Karpas-422 (cell line): ENCODE measurements around the gene ACSBG1. TPM values are rescaled to one million over a fixed set of nuclear protein-coding genes. Genes with fewer than 3 reads are reported as not detected.

Experiments
- DNase-seq: peaks from one replicate; pipeline ENCODE4 v3.0.0-alpha.2; 2015
- H2AFZ ChIP-seq: fragments of 200-600 bp; sonication (generic); 2 replicates; pipeline ENCODE4 v1.6.1; 2014; ENCODE audit warnings: antibody characterized with exemption, low read length, mixed read lengths
- H3K27ac ChIP-seq: fragments of 200-600 bp; sonication (generic); 2 replicates; pipeline ENCODE4 v1.5.1; 2014; ENCODE audit warnings: mild to moderate bottlenecking, low read length, moderate library complexity
- H3K27me3 ChIP-seq: fragments of 200-600 bp; sonication (generic); 2 replicates; pipeline ENCODE4 v1.6.1; 2014; ENCODE audit warnings: low read length, mixed read lengths
- H3K36me3 ChIP-seq: fragments of 200-600 bp; sonication (generic); 2 replicates; pipeline ENCODE4 v1.6.1; 2014; ENCODE audit warnings: low read length, mixed read lengths; ENCODE audit not compliant: insufficient read depth
- H3K4me1 ChIP-seq: fragments of 200-600 bp; sonication (generic); 2 replicates; pipeline ENCODE4 v1.6.1; 2014; ENCODE audit warnings: mild to moderate bottlenecking, low read length, mixed read lengths
- H3K4me2 ChIP-seq: fragments of 200-600 bp; sonication (generic); 2 replicates; pipeline ENCODE4 v1.6.1; 2014; ENCODE audit warnings: low read length, low read depth, mild to moderate bottlenecking; ENCODE audit not compliant: poor library complexity, severe bottlenecking
- H3K4me3 ChIP-seq: fragments of 200-600 bp; sonication (generic); 2 replicates; pipeline ENCODE4 v1.5.1; 2014; ENCODE audit warnings: mild to moderate bottlenecking, antibody characterized with exemption, low read length, mixed read lengths
- H3K79me2 ChIP-seq: fragments of 200-600 bp; sonication (generic); 2 replicates; pipeline ENCODE4 v1.6.1; 2014; ENCODE audit warnings: mild to moderate bottlenecking, low read length, mixed read lengths
- H3K9ac ChIP-seq: fragments of 200-600 bp; sonication (generic); 2 replicates; pipeline ENCODE4 v1.6.0; 2014; ENCODE audit warnings: low read length
- H3K9me2 ChIP-seq: fragments of 200-600 bp; sonication (generic), shearing (Covaris generic); replicated peaks from 2 replicates; pipeline ENCODE4 v1.6.0; 2014; ENCODE audit warnings: mild to moderate bottlenecking, low read length, moderate library complexity; ENCODE audit not compliant: insufficient read depth
- H3K9me3 ChIP-seq: fragments of 300-700, 200-600 bp; sonication (generic); 2 replicates; pipeline ENCODE4 v1.6.1; 2014; ENCODE audit warnings: low read length, mixed read lengths
- H4K20me1 ChIP-seq: fragments of 200-600 bp; sonication (generic); 2 replicates; pipeline ENCODE4 v1.6.1; 2014; ENCODE audit warnings: mild to moderate bottlenecking, antibody characterized with exemption, low read length, low read depth; ENCODE audit not compliant: insufficient read depth
- total RNA-seq: library from RNA; depleted of rRNA; stranded (reverse); fragments of >200 nt; shearing (Covaris generic); gene quantifications from 2 replicates; pipeline ENCODE4 v1.2.3, GENCODE V29; 2014; ENCODE audit warnings: low replicate concordance

The ACSBG1 gene
- total RNA-seq, 1 experiment from 2014 or later: not detected

GRCh38 chr15:78236491-78236890, 2.1 kb upstream of the ACSBG1 start:
- Histone ChIP-seq H3K9me3 (no peaks in the 10 kb centered on the region), H3K36me3 (no peaks in the 10 kb centered on the region), H3K9ac (no peak overlapping the region)

GRCh38 chr15:78233496-78233895, 869 bp downstream of the ACSBG1 start:
- H3K27ac ChIP-seq: no peak overlapping the region
- H3K9me3 ChIP-seq: no peaks in the 10 kb centered on the region
- H3K4me1 ChIP-seq: no peaks in the 10 kb centered on the region
- no peaks in the 10 kb centered on the region for H3K9me2 ChIP-seq
- H3K9ac ChIP-seq: no peak overlapping the region
- H4K20me1 ChIP-seq: no peaks in the 10 kb centered on the region
- H2AFZ ChIP-seq: no peak overlapping the region
- no peaks in the 10 kb centered on the region for H3K27me3 ChIP-seq
- no peaks in the 10 kb centered on the region for H3K36me3 ChIP-seq
- no peak for DNase-seq
- H3K4me3 ChIP-seq: no peak overlapping the region
- no peaks in the 10 kb centered on the region for H3K79me2 ChIP-seq
- H3K4me2 ChIP-seq: no peak overlapping the region

More at GRCh38 chr15:78236491-78236890, 2.1 kb upstream of the ACSBG1 start:
- Histone ChIP-seq H3K79me2 (no peaks in the 10 kb centered on the region), H3K4me1 (no peaks in the 10 kb centered on the region), H3K27me3 (no peaks in the 10 kb centered on the region), H3K27ac (no peak overlapping the region), H2AFZ (no peak overlapping the region), H3K4me3 (no peak overlapping the region), H3K4me2 (no peak overlapping the region), H3K9me2 (no peaks in the 10 kb centered on the region), H4K20me1 (no peaks in the 10 kb centered on the region)
- DNase-seq: no peak

- H3K79me2 ChIP-seq: no peaks in the 10 kb centered on the region
- no peaks in the 10 kb centered on the region for H3K9me3 ChIP-seq
- H2AFZ ChIP-seq: no peak overlapping the region
- no peaks in the 10 kb centered on the region for H4K20me1 ChIP-seq
- no peak overlapping the region for H3K4me2 ChIP-seq
- H3K9ac ChIP-seq: no peak overlapping the region
- H3K9me2 ChIP-seq: no peaks in the 10 kb centered on the region
- no peaks in the 10 kb centered on the region for H3K36me3 ChIP-seq
- no peak overlapping the region for H3K27ac ChIP-seq
- DNase-seq: no peak
- no peaks in the 10 kb centered on the region for H3K27me3 ChIP-seq
- no peaks in the 10 kb centered on the region for H3K4me1 ChIP-seq
- no peak overlapping the region for H3K4me3 ChIP-seq
These were observed 1.4 kb downstream of the ACSBG1 start for GRCh38 chr15:78232951-78233350.

- Histone ChIP-seq H4K20me1 (no peaks in the 10 kb centered on the region), H3K36me3 (no peaks in the 10 kb centered on the region), H3K4me1 (no peaks in the 10 kb centered on the region), H3K79me2 (no peaks in the 10 kb centered on the region), H3K27me3 (no peaks in the 10 kb centered on the region), H3K9me3 (no peaks in the 10 kb centered on the region), H3K27ac (no peak overlapping the region), H3K4me3 (no peak overlapping the region), H3K4me2 (no peak overlapping the region), H3K9ac (no peak overlapping the region), H2AFZ (no peak overlapping the region), H3K9me2 (no peaks in the 10 kb centered on the region)
- DNase-seq: no peak
These were observed 4.6 kb downstream of the ACSBG1 start for GRCh38 chr15:78229431-78230406.

GRCh38 chr15:78228356-78228996, 5.9 kb downstream of the ACSBG1 start:
- Histone ChIP-seq H3K4me2 (no peak overlapping the region), H3K9me3 (no peaks in the 10 kb centered on the region), H3K27ac (no peak overlapping the region), H2AFZ (no peak overlapping the region), H3K4me1 (no peaks in the 10 kb centered on the region), H3K9ac (no peak overlapping the region), H3K79me2 (no peaks in the 10 kb centered on the region), H3K36me3 (no peaks in the 10 kb centered on the region), H4K20me1 (no peaks in the 10 kb centered on the region), H3K27me3 (no peaks in the 10 kb centered on the region), H3K9me2 (no peaks in the 10 kb centered on the region), H3K4me3 (no peak overlapping the region)
- DNase-seq: no peak

DNA sequence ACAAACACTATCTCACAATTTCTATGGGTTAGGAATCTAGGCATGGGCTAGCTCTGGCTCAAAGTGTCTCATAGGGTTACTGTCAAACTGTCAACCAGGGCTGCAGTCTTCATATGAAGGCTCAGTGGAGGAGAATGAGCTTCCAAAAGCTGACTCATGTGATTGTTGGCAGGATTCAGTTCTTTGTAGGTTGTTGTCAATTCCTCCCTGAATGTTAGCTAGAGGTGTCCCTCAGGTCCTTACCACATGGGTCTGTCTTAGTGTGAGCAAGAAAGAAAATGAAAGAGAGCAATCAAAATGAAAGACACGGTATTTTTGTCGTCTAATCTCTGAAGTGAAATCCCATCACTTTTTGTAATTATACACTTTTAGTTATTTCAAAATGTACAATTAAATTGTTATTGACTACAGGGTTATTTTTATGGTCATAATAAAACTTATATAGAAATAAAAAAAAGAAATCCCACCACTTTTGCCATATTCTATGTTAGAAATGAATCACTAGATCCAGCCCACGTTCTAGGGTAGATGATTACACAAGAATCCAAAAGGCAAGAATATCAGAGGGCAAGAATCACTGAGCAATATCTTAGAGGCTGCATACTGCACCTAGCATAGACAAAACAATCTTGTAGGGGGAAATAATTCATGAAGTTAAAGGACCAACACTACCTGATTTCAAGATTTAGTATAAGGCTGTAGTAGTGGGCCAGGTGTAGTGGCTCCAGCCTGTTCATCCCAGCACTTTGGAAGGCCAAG, 8.4 kb downstream of the ACSBG1 start:
- Histone ChIP-seq H3K9ac (no peak overlapping the region), H3K4me2 (no peak overlapping the region), H2AFZ (no peak overlapping the region), H3K79me2 (no peaks in the 10 kb centered on the region), H3K27me3 (no peaks in the 10 kb centered on the region), H3K27ac (no peak overlapping the region), H3K4me1 (no peaks in the 10 kb centered on the region), H4K20me1 (no peaks in the 10 kb centered on the region), H3K4me3 (no peak overlapping the region), H3K9me3 (no peaks in the 10 kb centered on the region), H3K36me3 (no peaks in the 10 kb centered on the region), H3K9me2 (no peaks in the 10 kb centered on the region)
- no peak for DNase-seq

DNA sequence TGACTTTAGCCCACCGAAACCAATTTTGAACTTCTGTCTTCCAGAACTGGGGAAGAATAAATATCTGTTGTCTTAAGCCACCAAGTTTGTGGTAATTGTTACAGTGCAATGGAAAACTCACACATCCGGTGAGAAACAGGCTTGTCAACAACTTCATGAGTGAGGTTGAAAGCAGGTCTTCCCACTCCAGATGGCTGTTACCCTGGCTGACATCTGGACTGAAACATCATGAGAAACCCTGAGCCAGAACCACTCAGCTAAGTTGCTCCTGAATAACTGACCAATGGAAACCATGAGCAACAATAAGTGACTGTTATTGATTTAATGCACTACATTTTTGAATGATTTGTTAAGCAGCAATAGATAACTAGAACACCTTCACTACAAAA, 10.3 kb downstream of the ACSBG1 start:
- Histone ChIP-seq H2AFZ (no peak overlapping the region), H3K4me3 (no peak overlapping the region), H3K9me3 (no peaks in the 10 kb centered on the region), H3K79me2 (no peaks in the 10 kb centered on the region), H3K27me3 (no peaks in the 10 kb centered on the region), H3K4me1 (peaks cover 6% of the 10 kb centered on the region; the same call in 1 of the 2 replicates), H3K9ac (no peak overlapping the region), H3K27ac (no peak overlapping the region), H4K20me1 (no peaks in the 10 kb centered on the region), H3K36me3 (no peaks in the 10 kb centered on the region), H3K4me2 (no peak overlapping the region), H3K9me2 (no peaks in the 10 kb centered on the region)
- DNase-seq: no peak
